ENCODE data around the gene CHRNA4.

CHRNA4 gene

DNA sequence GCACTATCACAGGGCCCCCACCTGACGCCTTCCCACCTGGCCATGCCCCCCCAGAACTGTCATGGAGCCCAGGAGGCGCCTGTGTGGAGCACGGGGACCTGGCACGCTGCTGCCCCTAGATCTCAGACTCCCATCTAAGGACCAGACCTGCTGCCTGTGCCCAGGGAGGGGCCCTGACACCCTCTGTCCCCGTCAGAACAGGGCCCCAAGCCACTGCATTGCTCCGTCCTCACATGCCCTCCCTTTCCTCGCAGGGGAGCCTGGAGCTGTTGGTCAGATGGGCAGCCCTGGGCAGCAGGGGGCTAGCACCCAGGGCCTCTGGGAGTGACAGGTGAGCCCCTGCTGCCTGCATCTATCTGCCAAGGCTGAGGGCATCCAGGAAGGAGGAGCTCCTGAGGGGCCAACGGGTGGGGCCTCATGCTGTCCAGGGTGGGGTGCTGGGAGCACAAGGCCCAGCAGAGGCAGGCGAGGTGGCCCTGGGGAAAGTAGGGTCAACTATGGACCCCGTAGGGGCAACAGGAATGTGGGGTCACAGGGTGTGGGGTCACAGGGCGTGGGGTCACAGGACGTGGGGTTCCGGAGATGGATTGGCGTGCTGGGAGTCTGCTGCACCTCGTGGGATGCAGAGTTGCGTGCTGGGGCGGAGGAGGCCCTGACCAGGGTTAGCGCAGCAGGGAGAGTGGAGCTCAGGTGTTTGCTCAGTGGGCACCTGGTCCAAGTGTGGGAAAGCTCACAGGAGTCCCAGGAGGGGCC lies 31.6 kb downstream of the CHRNA4 start:
- H3K27me3 ChIP-seq (ENCODE audit: control insufficient read depth, insufficient read depth, low read length): no peaks in the 10 kb centered on the region
- H3K4me2 ChIP-seq (ENCODE audit: low read length): peak overlapping the region; percentile 67
- H3K4me1 ChIP-seq: peaks cover 74% of the 10 kb centered on the region
- no peak overlapping the region for H2AFZ ChIP-seq
- peak overlapping the region; percentile 12 for H3K4me3 ChIP-seq (ENCODE audit: low read depth, low read length)
- H3K27ac ChIP-seq: peak overlapping the region; percentile 97
- no peak for TF ChIP-seq CTCF (IDR thresholded peaks at IDR 0.05)
- peaks cover 14% of the 10 kb centered on the region for H3K79me2 ChIP-seq
- peak overlapping the region; percentile 7 for H3K9ac ChIP-seq
- no peaks in the 10 kb centered on the region for H3K36me3 ChIP-seq (ENCODE audit: control insufficient read depth, insufficient read depth, low read length)
- H3K9me3 ChIP-seq (ENCODE audit: control insufficient read depth, low read length): no peaks in the 10 kb centered on the region

DNA sequence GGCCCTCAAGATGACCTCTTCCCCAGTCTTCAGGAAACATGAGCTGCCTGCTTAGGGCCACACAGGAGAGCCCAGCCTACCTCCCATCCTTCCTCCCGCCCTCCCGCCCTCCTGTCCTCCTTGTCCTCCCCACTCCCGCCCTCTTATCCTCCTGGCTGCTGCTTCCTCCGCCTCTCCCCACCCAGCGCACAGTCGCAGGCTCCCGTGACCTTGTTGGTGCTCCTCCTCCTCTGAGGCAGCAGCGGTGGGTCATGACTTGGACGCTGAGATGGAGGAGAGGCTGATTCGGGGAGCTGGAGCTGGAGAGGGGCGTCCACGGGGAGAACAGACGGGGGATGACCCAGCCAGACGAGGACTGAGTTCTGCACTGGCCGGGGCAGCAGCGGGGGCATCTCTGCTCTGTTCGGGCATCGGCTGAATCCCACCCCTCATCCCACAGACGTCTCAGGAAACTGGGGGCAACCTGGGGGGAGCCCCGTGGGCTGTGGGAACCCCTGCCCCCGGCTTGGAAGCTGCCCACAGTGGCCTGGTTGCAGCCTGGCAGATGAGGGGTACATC lies 32.4 kb downstream of the CHRNA4 start:
- H3K27me3 ChIP-seq (ENCODE audit: control insufficient read depth, insufficient read depth, low read length): no peaks in the 10 kb centered on the region
- H3K9me3 ChIP-seq (ENCODE audit: control insufficient read depth, low read length): no peaks in the 10 kb centered on the region
- H3K27ac ChIP-seq: peak overlapping the region; percentile 97
- peak overlapping the region; percentile 67 for H3K4me2 ChIP-seq (ENCODE audit: low read length)
- peaks cover 14% of the 10 kb centered on the region for H3K79me2 ChIP-seq
- no peaks in the 10 kb centered on the region for H3K36me3 ChIP-seq (ENCODE audit: control insufficient read depth, insufficient read depth, low read length)
- H3K4me1 ChIP-seq: peaks cover 67% of the 10 kb centered on the region
- peak overlapping the region; percentile 41 for H3K9ac ChIP-seq
- no peak overlapping the region for H2AFZ ChIP-seq
- TF ChIP-seq CTCF (IDR thresholded peaks at IDR 0.05): no peak
- H3K4me3 ChIP-seq (ENCODE audit: low read depth, low read length): peak overlapping the region; percentile 12

DNA sequence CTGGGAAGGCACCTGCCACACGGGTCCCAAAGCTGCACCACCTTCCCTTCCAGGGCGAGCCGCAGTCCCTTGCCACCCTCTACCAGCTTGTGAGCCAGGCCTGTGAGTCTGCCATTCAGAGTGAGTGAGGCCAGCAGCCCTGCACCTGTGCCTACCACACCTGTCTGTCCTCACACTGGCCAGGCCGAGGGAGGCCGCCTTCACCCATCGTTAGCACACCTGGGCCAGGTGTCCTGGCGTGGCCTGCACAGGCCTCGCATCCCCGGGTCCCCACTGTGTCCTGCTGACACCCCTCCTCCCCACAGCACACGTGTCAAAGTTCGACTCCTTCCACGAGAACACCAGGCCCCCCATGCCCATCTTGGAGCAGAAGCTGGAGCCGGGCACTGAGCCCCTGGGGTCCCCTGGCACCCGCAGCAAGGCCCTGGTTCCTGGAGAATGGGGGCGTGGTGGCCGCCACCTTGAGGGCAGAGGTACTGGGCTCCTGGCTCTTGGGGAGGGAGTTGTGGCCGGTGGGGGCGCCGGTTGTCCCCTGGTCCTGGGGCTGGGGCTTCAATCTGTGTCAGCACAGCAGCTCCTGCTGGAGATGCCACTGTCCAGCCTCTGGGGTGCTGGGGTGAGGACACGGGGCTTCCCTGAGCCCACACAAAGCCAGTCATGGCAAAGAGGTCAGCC lies 33.0 kb downstream of the CHRNA4 start:
- peak overlapping the region; percentile 97 for H3K27ac ChIP-seq
- no peaks in the 10 kb centered on the region for H3K36me3 ChIP-seq (ENCODE audit: control insufficient read depth, insufficient read depth, low read length)
- H2AFZ ChIP-seq: peak overlapping the region; percentile 18
- peaks cover 62% of the 10 kb centered on the region for H3K4me1 ChIP-seq
- no peaks in the 10 kb centered on the region for H3K9me3 ChIP-seq (ENCODE audit: control insufficient read depth, low read length)
- TF ChIP-seq CTCF (IDR thresholded peaks at IDR 0.05): no peak
- H3K4me2 ChIP-seq (ENCODE audit: low read length): peak overlapping the region; percentile 50
- H3K79me2 ChIP-seq: peaks cover 14% of the 10 kb centered on the region
- H3K27me3 ChIP-seq (ENCODE audit: control insufficient read depth, insufficient read depth, low read length): no peaks in the 10 kb centered on the region
- H3K9ac ChIP-seq: peak overlapping the region; percentile 41
- H3K4me3 ChIP-seq (ENCODE audit: low read depth, low read length): no peak overlapping the region

- no peak overlapping the region for H3K4me2 ChIP-seq (ENCODE audit: low read length)
- no peak for TF ChIP-seq CTCF (IDR thresholded peaks at IDR 0.05)
- H3K4me1 ChIP-seq: peaks cover 54% of the 10 kb centered on the region
- H3K9me3 ChIP-seq (ENCODE audit: control insufficient read depth, low read length): no peaks in the 10 kb centered on the region
- H3K4me3 ChIP-seq (ENCODE audit: low read depth, low read length): no peak overlapping the region
- no peaks in the 10 kb centered on the region for H3K36me3 ChIP-seq (ENCODE audit: control insufficient read depth, insufficient read depth, low read length)
- no peak overlapping the region for H3K9ac ChIP-seq
- H3K27me3 ChIP-seq (ENCODE audit: control insufficient read depth, insufficient read depth, low read length): no peaks in the 10 kb centered on the region
- H3K27ac ChIP-seq: peak overlapping the region; percentile 97
- peaks cover 14% of the 10 kb centered on the region for H3K79me2 ChIP-seq
- H2AFZ ChIP-seq: no peak overlapping the region
Measured at GRCh38 chr20:63327231-63327745, 33.9 kb downstream of the CHRNA4 start.

Measured in parathyroid adenoma (tissue), 2 donors.